Endothelial cell of umbilical vein (primary cell): ENCODE results near the gene CEACAM16. TPM values are rescaled to one million over a fixed set of nuclear protein-coding genes. Genes with fewer than 3 reads are reported as not detected.

Source experiments
- BruUV-seq: library from RNA; stranded (reverse); fragments of 400-500 nt; replicated peaks from 2 replicates; lab custom pipeline; 2021; lab: Mats Ljungman, UMichigan
- CTCF ChIA-PET: fragments of 300-600, 350-600 bp; sonication (Branson Sonifier 250); formaldehyde crosslinking; loops from one replicate; lab custom pipeline; 2021; ENCODE audit warnings: antibody characterized with exemption, inconsistent platforms; lab: Charles Lee
- POLR2A ChIA-PET: fragments of 300-600, 350-600 bp; sonication (Branson Sonifier 250); formaldehyde crosslinking; loops from one replicate; lab custom pipeline; 2021; ENCODE audit warnings: antibody characterized with exemption, inconsistent platforms; lab: Charles Lee
- DNase-seq: peaks from one replicate; pipeline ENCODE4 v3.0.0-alpha.2; 2011; ENCODE audit warnings: low read depth, low spot score
- FAIRE-seq: peaks from 2 replicates; lab custom pipeline; 2011; peaks lifted over from hg19 to GRCh38; lab: Jason Lieb, UNC
- H2AFZ ChIP-seq: 2 replicates; pipeline ENCODE4 v1.6.0; 2012; ENCODE audit warnings: low read depth, low read length, control low read depth, inconsistent platforms
- H3K27ac ChIP-seq: 2 replicates; pipeline ENCODE4 v1.5.1; 2011; ENCODE audit warnings: low read depth, mild to moderate bottlenecking, control low read depth, low read length, moderate library complexity; ENCODE audit not compliant: insufficient read depth
- H3K27me3 ChIP-seq, 2 experiments: 2 replicates each; pipeline versions ENCODE4 v1.6.0 to v1.6.1; 2011; ENCODE audit warnings: low read length in 2 of 2, mixed read lengths in 1 of 2; ENCODE audit not compliant: control insufficient read depth in 2 of 2, insufficient read depth in 2 of 2
- H3K36me3 ChIP-seq, 2 experiments: 2 replicates in 1 of 2; 3 replicates in 1 of 2; pipeline ENCODE4 v1.5.1; 2011; ENCODE audit warnings: low read length in 2 of 2, mild to moderate bottlenecking in 1 of 2, moderate library complexity in 1 of 2; ENCODE audit not compliant: control insufficient read depth in 2 of 2, insufficient read depth in 2 of 2; ENCODE audit errors: extremely low read depth in 1 of 2
- H3K4me1 ChIP-seq: 3 replicates; pipeline ENCODE4 v1.5.1; 2011; ENCODE audit warnings: mild to moderate bottlenecking, low read length; ENCODE audit not compliant: control insufficient read depth, insufficient read depth; ENCODE audit errors: extremely low read depth
- H3K4me2 ChIP-seq: 2 replicates; pipeline ENCODE4 v1.6.1; 2011; ENCODE audit warnings: low read length, control low read depth, mixed read lengths; ENCODE audit not compliant: insufficient read depth
- H3K4me3 ChIP-seq, 3 experiments: fragments of 200-600 bp in 1 of 3; sonication (generic), shearing (Covaris generic) in 1 of 3; replicated peaks in 1 of 3; 2 replicates each; pipeline ENCODE4 v1.5.1; 2011 to 2016; ENCODE audit warnings: control low read depth in 3 of 3, low read length in 3 of 3, mild to moderate bottlenecking in 2 of 3, inconsistent platforms in 1 of 3, low read depth in 1 of 3, moderate library complexity in 1 of 3; ENCODE audit not compliant: insufficient read depth in 1 of 3
- H3K79me2 ChIP-seq: 2 replicates; pipeline ENCODE4 v1.6.0; 2012; ENCODE audit warnings: low read length, inconsistent platforms; ENCODE audit not compliant: control insufficient read depth, insufficient read depth
- H3K9ac ChIP-seq: replicated peaks from 2 replicates; pipeline ENCODE3; 2011; ENCODE audit warnings: low read length, control low read depth; ENCODE audit not compliant: insufficient read depth; ENCODE audit errors: extremely low read depth
- H3K9me1 ChIP-seq: replicated peaks from 3 replicates; pipeline ENCODE4 v1.6.0; 2011; ENCODE audit warnings: mild to moderate bottlenecking, low read length; ENCODE audit not compliant: control insufficient read depth, insufficient read depth; ENCODE audit errors: extremely low read depth
- H3K9me3 ChIP-seq: replicated peaks from 2 replicates; pipeline ENCODE4 v1.5.1; 2012; ENCODE audit warnings: low read length, inconsistent platforms; ENCODE audit not compliant: control insufficient read depth, insufficient read depth
- H4K20me1 ChIP-seq: replicated peaks from 2 replicates; pipeline ENCODE3; 2011; ENCODE audit warnings: mild to moderate bottlenecking, low read length; ENCODE audit not compliant: control insufficient read depth, insufficient read depth; ENCODE audit errors: extremely low read depth
- CTCF ChIP-seq, 2 donors: IDR thresholded peaks; 1 replicate in 1 of 2; 2 replicates in 1 of 2; pipeline ENCODE4 v1.5.1; 2011; ENCODE audit warnings: low read length in 2 of 2, mild to moderate bottlenecking in 2 of 2, moderate library complexity in 2 of 2, control low read depth in 1 of 2, inconsistent platforms in 1 of 2, low read depth in 1 of 2; ENCODE audit not compliant: insufficient read depth in 1 of 2; ENCODE audit errors: extremely low read depth in 1 of 2
- EZH2 ChIP-seq: IDR thresholded peaks from 2 replicates; pipeline ENCODE4 v1.6.1; 2012; ENCODE audit warnings: borderline replicate concordance, low read depth, mild to moderate bottlenecking, moderate library complexity, low read length, inconsistent platforms; ENCODE audit not compliant: severe bottlenecking
- FOS ChIP-seq: IDR thresholded peaks from 2 replicates; pipeline ENCODE4 v1.6.1; 2011; ENCODE audit warnings: mild to moderate bottlenecking, low read length, moderate library complexity, borderline replicate concordance; ENCODE audit not compliant: insufficient read depth
- GATA2 ChIP-seq: IDR thresholded peaks from 2 replicates; pipeline ENCODE4 v1.7.0; 2011; ENCODE audit warnings: low read depth, mild to moderate bottlenecking, moderate library complexity, mixed read lengths, low read length; ENCODE audit not compliant: insufficient read length, insufficient read depth
- MAX ChIP-seq: IDR thresholded peaks from 2 replicates; pipeline ENCODE4 v1.6.1; 2011; ENCODE audit not compliant: insufficient read depth, insufficient read length
- MYC ChIP-seq: IDR thresholded peaks from one replicate; pipeline ENCODE4 v1.6.1; 2011; ENCODE audit warnings: mild to moderate bottlenecking, low read depth, low read length
- POLR2A ChIP-seq: IDR thresholded peaks from 2 replicates; pipeline ENCODE4 v1.6.1; 2012; ENCODE audit warnings: low read depth, mild to moderate bottlenecking, control low read depth, low read length
- POLR2AphosphoS5 ChIP-seq: IDR thresholded peaks from 2 replicates; pipeline ENCODE4 v1.6.1; 2012; ENCODE audit warnings: low read depth, mild to moderate bottlenecking, control low read depth, low read length, moderate library complexity; ENCODE audit not compliant: insufficient read depth
- dilution Hi-C: fragments of 300-500 bp; cut with MboI; formaldehyde crosslinking; loops from one replicate; pipeline ENCODE4 v1.15.0; 2019; ENCODE audit warnings: low sequenced_read_pairs; ENCODE audit not compliant: extremely low pct_ligation_motif_present
- intact Hi-C: fragments of 100-400 bp; cut with micrococcal nuclease; formaldehyde crosslinking; loops from one replicate; pipeline ENCODE4 v1.10.0; 2022
- polyA plus RNA-seq, 4 experiments: library from polyadenylated mRNA; depleted of rRNA in 3 of 4; stranded (reverse) in 3 of 4; unstranded in 1 of 4; fragments of >200 nt; gene quantifications; 2 replicates each; pipeline versions ENCODE4 v1.2.1 to v1.2.3, GENCODE V29; 2011 to 2012; ENCODE audit warnings: missing spikeins in 1 of 4
- total RNA-seq: library from RNA; stranded (reverse); gene quantifications from 2 replicates; pipeline ENCODE4 v1.2.3, GENCODE V29; 2021

The CEACAM16 gene
- total and polyA plus RNA-seq, 2 donors (not counting 3 experiments of a cell fraction or from before 2014, with no cell fraction given) = not detected

GRCh38 chr19:44658069-44658733 lies 40.8 kb upstream of the CEACAM16 start:
- Histone ChIP-seq H3K79me2 (peaks cover 4% of the 10 kb centered on the region), H3K27ac (no peak overlapping the region), H3K9me3 (no peaks in the 10 kb centered on the region), H3K4me1 (no peaks in the 10 kb centered on the region), H3K36me3 (peaks cover 48 to 50% of the 10 kb centered on the region in 2 experiments), H4K20me1 (no peaks in the 10 kb centered on the region), H2AFZ (no peak overlapping the region), H3K4me2 (no peak overlapping the region), H3K4me3 (no peak overlapping the region), H3K27me3 (no peaks in the 10 kb centered on the region), H3K9ac (no peak overlapping the region), H3K9me1 (no peaks in the 10 kb centered on the region)
- FAIRE-seq = peak; percentile 58
- peak; percentile 19 for DNase-seq
- POLR2A ChIA-PET = interaction anchor here (1.7 kb wide), 1 partner anchor 70 kb away, joined by 7 read pairs; no protein-coding TSS in a partner anchor
- no TSS peak for BruUV-seq
- dilution Hi-C loops = no loop called here
- CTCF ChIA-PET = interaction anchor here (0.8 to 13.3 kb wide), 9 partner anchors 65 to 188 kb away, joined by 3 to 272 read pairs (median 14); partner anchors contain the start of gene NECTIN2
- intact Hi-C loops = no loop called here
- TF ChIP-seq POLR2A (peak; percentile 36), FOS (no peak), MYC (no peak), POLR2AphosphoS5 (peak; percentile 5), CTCF (IDR thresholded peaks at IDR 0.05; ENCODE audit: extremely low read depth in 1 of 2, insufficient read depth in 1 of 2, low read depth in 1 of 2, low read length in 2 of 2) (no peak), GATA2 (no peak), MAX (no peak), EZH2 (no peak)
